Measurements from ENCODE around the gene SORCS1. TPM values are rescaled to one million over a fixed set of nuclear protein-coding genes. Genes with fewer than 3 reads are reported as not detected.

SORCS1 gene
- polyA plus RNA-seq (2013, experiment 1 of 2): 7.8 TPM
- polyA plus RNA-seq (2013, experiment 2 of 2): 5.6 TPM

DNA sequence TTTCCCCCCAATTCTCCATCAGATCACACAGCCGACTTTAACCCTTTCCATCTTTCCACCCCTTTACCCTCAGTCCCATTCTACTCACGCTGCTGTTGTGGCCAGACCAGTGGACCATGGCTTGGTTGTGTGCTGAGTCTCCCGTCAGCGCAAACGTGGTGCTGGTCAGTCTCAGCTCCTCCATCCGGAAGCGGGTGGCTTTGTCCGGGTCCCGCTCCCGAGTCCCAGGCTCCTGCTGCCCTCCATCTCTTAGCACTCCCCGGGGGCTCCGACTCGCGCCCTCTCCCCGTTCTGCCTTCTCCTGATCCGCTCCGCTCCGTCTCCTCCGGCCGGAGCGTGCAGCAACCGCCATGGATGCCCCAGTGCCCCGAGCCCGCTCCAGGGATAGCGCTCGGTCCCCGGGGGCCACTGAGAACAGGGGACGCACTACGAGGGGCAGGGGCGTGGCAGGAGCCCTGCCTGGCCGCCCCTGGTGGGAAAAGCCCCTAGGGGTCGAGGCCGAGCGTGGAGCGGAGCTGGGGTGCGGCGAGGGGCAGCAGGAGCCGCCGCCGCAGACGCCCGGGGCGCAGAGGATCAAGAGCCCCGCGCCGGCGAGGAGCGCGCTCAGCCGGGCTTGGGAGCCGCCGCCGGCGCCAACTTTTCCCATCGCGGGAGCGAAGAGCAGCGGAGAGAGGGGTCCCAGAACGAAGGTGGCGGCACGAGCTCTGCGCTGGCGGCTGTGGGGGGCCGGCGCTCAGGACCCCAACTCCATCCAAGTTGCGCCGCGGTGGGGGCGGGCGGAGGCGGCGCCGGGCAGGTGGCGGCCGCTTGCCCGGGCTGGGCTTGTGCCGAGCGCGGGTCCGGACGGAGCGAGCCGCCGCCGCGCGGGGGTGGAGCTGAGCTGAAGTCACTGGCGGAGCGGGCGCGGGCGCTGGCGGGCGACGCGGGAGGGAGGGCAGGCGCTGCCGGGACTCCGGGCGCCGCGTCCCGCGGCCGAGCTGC is at the start of gene SORCS1:
SORCS1 (minus strand) TSS at position 826 of the 981 bp plus-strand sequence.
- WGBS, 2 experiments (ENCODE audit: insufficient coverage in 2 of 2): 1% methylated on average over 80 to 83 of the region's 105 CpGs
- Histone ChIP-seq H3K36me3 (ENCODE audit: control insufficient read depth, insufficient read depth, low read length) (no peaks in the 10 kb centered on the region), H3K9me3 (ENCODE audit: control insufficient read depth, low read length) (no peaks in the 10 kb centered on the region), H3K4me1 (ENCODE audit: control insufficient read depth, insufficient read depth, low read length, poor library complexity, severe bottlenecking) (peaks cover 3% of the 10 kb centered on the region), H3K27ac (ENCODE audit: low read depth, low read length, severe bottlenecking) (no peak within 1 kb of the TSS), H3K4me3 (ENCODE audit: extremely low read depth, insufficient read depth, low read length, poor library complexity, severe bottlenecking) (peak within 1 kb of the TSS; percentile 40)

DNA sequence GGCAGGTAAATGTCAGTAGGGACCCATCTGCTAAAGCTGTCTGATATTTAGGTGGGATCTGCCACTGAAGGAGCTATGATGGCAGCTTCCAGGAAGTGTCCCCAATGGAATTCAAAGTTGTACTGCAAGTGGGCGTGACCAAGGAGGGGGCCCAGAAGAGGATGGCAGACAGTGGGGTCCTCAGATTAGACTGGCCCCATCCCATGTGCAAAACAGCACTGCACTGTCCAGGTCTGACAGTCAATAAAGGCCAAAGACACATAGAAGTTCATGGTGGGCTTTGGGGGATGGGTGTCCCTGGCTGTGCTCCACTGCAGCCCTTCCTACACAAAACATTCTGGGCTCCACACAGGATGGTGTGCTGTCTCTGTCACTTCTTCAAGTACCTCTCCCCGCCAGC is 49.8 kb upstream of the SORCS1 start:
- WGBS, 2 experiments (ENCODE audit: insufficient coverage in 2 of 2): 100% methylated on average over 1 of the region's 2 CpGs
- H3K4me3 ChIP-seq (ENCODE audit: extremely low read depth, insufficient read depth, low read length, poor library complexity, severe bottlenecking): no peak overlapping the region
- H3K4me1 ChIP-seq (ENCODE audit: control insufficient read depth, insufficient read depth, low read length, poor library complexity, severe bottlenecking): no peaks in the 10 kb centered on the region
- H3K36me3 ChIP-seq (ENCODE audit: control insufficient read depth, insufficient read depth, low read length): no peaks in the 10 kb centered on the region
- H3K27ac ChIP-seq (ENCODE audit: low read depth, low read length, severe bottlenecking): no peak overlapping the region
- no peaks in the 10 kb centered on the region for H3K9me3 ChIP-seq (ENCODE audit: control insufficient read depth, low read length)

GRCh38 chr10:107213861-107214260 is 49.4 kb upstream of the SORCS1 start:
- Histone ChIP-seq H3K36me3 (ENCODE audit: control insufficient read depth, insufficient read depth, low read length) (no peaks in the 10 kb centered on the region), H3K4me1 (ENCODE audit: control insufficient read depth, insufficient read depth, low read length, poor library complexity, severe bottlenecking) (no peaks in the 10 kb centered on the region), H3K27ac (ENCODE audit: low read depth, low read length, severe bottlenecking) (no peak overlapping the region), H3K4me3 (ENCODE audit: extremely low read depth, insufficient read depth, low read length, poor library complexity, severe bottlenecking) (no peak overlapping the region), H3K9me3 (ENCODE audit: control insufficient read depth, low read length) (no peaks in the 10 kb centered on the region)
- 96 to 98% methylated on average over 6 to 7 of the region's 8 CpGs for WGBS, 2 experiments (ENCODE audit: insufficient coverage in 2 of 2)

GRCh38 chr10:107206833-107207232 is 42.3 kb upstream of the SORCS1 start:
- Histone ChIP-seq H3K36me3 (ENCODE audit: control insufficient read depth, insufficient read depth, low read length) (no peaks in the 10 kb centered on the region), H3K9me3 (ENCODE audit: control insufficient read depth, low read length) (no peaks in the 10 kb centered on the region), H3K4me1 (ENCODE audit: control insufficient read depth, insufficient read depth, low read length, poor library complexity, severe bottlenecking) (no peaks in the 10 kb centered on the region), H3K27ac (ENCODE audit: low read depth, low read length, severe bottlenecking) (no peak overlapping the region), H3K4me3 (ENCODE audit: extremely low read depth, insufficient read depth, low read length, poor library complexity, severe bottlenecking) (no peak overlapping the region)
- 80 to 87% methylated on average over 4 of the region's 4 CpGs for WGBS, 2 experiments (ENCODE audit: insufficient coverage in 2 of 2)

GRCh38 chr10:107169516-107169915 is 5.0 kb upstream of the SORCS1 start:
- no peaks in the 10 kb centered on the region for H3K4me1 ChIP-seq (ENCODE audit: control insufficient read depth, insufficient read depth, low read length, poor library complexity, severe bottlenecking)
- WGBS, 2 experiments (ENCODE audit: insufficient coverage in 2 of 2): no CpG with 5 or more reads among the region's 1 CpG
- no peak overlapping the region for H3K27ac ChIP-seq (ENCODE audit: low read depth, low read length, severe bottlenecking)
- H3K4me3 ChIP-seq (ENCODE audit: extremely low read depth, insufficient read depth, low read length, poor library complexity, severe bottlenecking): no peak overlapping the region
- H3K9me3 ChIP-seq (ENCODE audit: control insufficient read depth, low read length): no peaks in the 10 kb centered on the region
- no peaks in the 10 kb centered on the region for H3K36me3 ChIP-seq (ENCODE audit: control insufficient read depth, insufficient read depth, low read length)

DNA sequence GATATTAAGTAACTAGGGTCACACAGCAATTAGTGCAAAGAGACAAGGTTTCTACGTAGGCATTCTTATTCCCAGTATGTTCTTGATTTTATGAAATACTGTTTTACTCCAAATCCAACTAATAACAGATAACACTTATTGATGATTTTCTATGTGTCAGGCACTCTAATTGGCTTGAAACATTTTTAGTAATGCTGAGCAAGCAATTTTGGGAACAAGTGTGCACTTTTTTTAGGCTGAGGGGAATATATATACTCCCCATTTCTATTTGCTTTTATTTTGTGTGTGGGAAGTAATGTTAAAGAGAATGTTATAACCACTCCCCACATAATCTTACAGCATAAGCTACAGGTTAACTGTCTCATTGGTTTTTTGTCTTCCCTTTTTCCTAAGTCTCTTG is 4.2 kb upstream of the SORCS1 start:
- H3K4me3 ChIP-seq (ENCODE audit: extremely low read depth, insufficient read depth, low read length, poor library complexity, severe bottlenecking): no peak overlapping the region
- no peak overlapping the region for H3K27ac ChIP-seq (ENCODE audit: low read depth, low read length, severe bottlenecking)
- H3K36me3 ChIP-seq (ENCODE audit: control insufficient read depth, insufficient read depth, low read length): no peaks in the 10 kb centered on the region
- H3K9me3 ChIP-seq (ENCODE audit: control insufficient read depth, low read length): no peaks in the 10 kb centered on the region
- peaks cover 2% of the 10 kb centered on the region for H3K4me1 ChIP-seq (ENCODE audit: control insufficient read depth, insufficient read depth, low read length, poor library complexity, severe bottlenecking)
- no CpG with 5 or more reads among the region's 1 CpG for WGBS, 2 experiments (ENCODE audit: insufficient coverage in 2 of 2)

DNA sequence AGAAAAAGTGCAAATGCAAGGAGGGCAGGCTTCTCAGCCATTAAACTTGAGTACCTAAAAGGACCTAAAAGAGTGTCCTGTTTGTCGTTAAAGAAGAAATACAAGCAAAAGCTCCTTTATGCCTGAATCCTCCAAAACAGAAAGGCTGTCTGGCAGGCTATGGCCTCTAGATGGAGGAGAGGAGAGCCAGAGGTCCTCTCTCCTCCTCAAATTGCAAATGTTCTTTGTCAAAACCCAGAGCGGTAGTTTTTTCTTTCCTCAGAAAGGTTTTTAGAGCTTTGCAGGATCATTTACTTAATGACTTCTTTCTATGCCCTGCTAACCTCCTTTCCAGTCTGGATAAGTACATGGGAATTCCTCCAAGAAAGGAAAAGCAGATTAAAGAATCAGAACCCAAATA is 1.9 kb upstream of the SORCS1 start:
- 20% methylated on average over 1 of the region's 2 CpGs; no CpG with 5 or more reads in 1 of the 2 experiments for WGBS, 2 experiments (ENCODE audit: insufficient coverage in 2 of 2)
- Histone ChIP-seq H3K27ac (ENCODE audit: low read depth, low read length, severe bottlenecking) (no peak overlapping the region), H3K36me3 (ENCODE audit: control insufficient read depth, insufficient read depth, low read length) (no peaks in the 10 kb centered on the region), H3K9me3 (ENCODE audit: control insufficient read depth, low read length) (no peaks in the 10 kb centered on the region), H3K4me1 (ENCODE audit: control insufficient read depth, insufficient read depth, low read length, poor library complexity, severe bottlenecking) (peaks cover 3% of the 10 kb centered on the region), H3K4me3 (ENCODE audit: extremely low read depth, insufficient read depth, low read length, poor library complexity, severe bottlenecking) (no peak overlapping the region)

DNA sequence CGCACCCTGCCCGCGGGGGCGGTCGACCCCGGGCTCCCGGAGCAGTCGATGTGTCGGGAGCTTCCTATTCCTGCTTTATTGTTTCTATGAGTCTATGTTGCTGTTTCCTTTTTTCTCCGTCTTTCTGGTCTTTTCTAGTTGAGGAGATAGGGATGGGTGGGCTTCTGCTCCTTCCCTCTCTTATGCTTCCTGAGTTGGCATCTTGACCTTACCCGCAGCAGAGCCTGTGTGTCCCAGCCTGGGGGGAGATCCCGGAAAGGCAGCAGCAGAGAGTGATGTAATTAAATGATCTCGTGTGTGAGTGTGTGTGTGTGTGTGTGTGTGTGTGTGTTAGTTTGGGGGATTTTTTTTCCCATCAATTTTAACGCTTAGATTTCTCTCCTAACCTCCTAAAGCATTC is 486 bp upstream of the SORCS1 start:
- H3K4me1 ChIP-seq (ENCODE audit: control insufficient read depth, insufficient read depth, low read length, poor library complexity, severe bottlenecking): peaks cover 3% of the 10 kb centered on the region
- H3K9me3 ChIP-seq (ENCODE audit: control insufficient read depth, low read length): no peaks in the 10 kb centered on the region
- no CpG with 5 or more reads among the region's 14 CpGs for WGBS, 2 experiments (ENCODE audit: insufficient coverage in 2 of 2)
- H3K4me3 ChIP-seq (ENCODE audit: extremely low read depth, insufficient read depth, low read length, poor library complexity, severe bottlenecking): peak overlapping the region; percentile 40
- no peak overlapping the region for H3K27ac ChIP-seq (ENCODE audit: low read depth, low read length, severe bottlenecking)
- no peaks in the 10 kb centered on the region for H3K36me3 ChIP-seq (ENCODE audit: control insufficient read depth, insufficient read depth, low read length)

GRCh38 chr10:107163076-107163855 is 1.2 kb downstream of the SORCS1 start:
- peaks cover 3% of the 10 kb centered on the region for H3K4me1 ChIP-seq (ENCODE audit: control insufficient read depth, insufficient read depth, low read length, poor library complexity, severe bottlenecking)
- WGBS, 2 experiments (ENCODE audit: insufficient coverage in 2 of 2): 13 to 31% methylated on average over 3 to 4 of the region's 7 CpGs
- H3K4me3 ChIP-seq (ENCODE audit: extremely low read depth, insufficient read depth, low read length, poor library complexity, severe bottlenecking): peak overlapping the region; percentile 40
- no peak overlapping the region for H3K27ac ChIP-seq (ENCODE audit: low read depth, low read length, severe bottlenecking)
- H3K36me3 ChIP-seq (ENCODE audit: control insufficient read depth, insufficient read depth, low read length): no peaks in the 10 kb centered on the region
- no peaks in the 10 kb centered on the region for H3K9me3 ChIP-seq (ENCODE audit: control insufficient read depth, low read length)

GRCh38 chr10:107160866-107161265 is 3.6 kb downstream of the SORCS1 start:
- Histone ChIP-seq H3K27ac (ENCODE audit: low read depth, low read length, severe bottlenecking) (no peak overlapping the region), H3K36me3 (ENCODE audit: control insufficient read depth, insufficient read depth, low read length) (no peaks in the 10 kb centered on the region), H3K4me1 (ENCODE audit: control insufficient read depth, insufficient read depth, low read length, poor library complexity, severe bottlenecking) (peaks cover 3% of the 10 kb centered on the region), H3K9me3 (ENCODE audit: control insufficient read depth, low read length) (no peaks in the 10 kb centered on the region), H3K4me3 (ENCODE audit: extremely low read depth, insufficient read depth, low read length, poor library complexity, severe bottlenecking) (no peak overlapping the region)
- no CpG with 5 or more reads among the region's 3 CpGs for WGBS, 2 experiments (ENCODE audit: insufficient coverage in 2 of 2)

All from mesodermal cell (in vitro differentiated cells).